ENCODE data around the gene KRTAP10-6. TPM values are rescaled to one million over a fixed set of nuclear protein-coding genes. Genes with fewer than 3 reads are reported as not detected.

Gene KRTAP10-6
- total RNA-seq, 2 donors from 2014 or later: not detected

GRCh38 chr21:44549525-44550211, 42.6 kb downstream of the KRTAP10-6 start:
- Mint-ChIP-seq H3K4me3 (no peak overlapping the region), H3K27ac (no peak overlapping the region), H3K36me3 (ENCODE audit: low read depth) (peaks cover 5% of the 10 kb centered on the region), H3K27me3 (no peaks in the 10 kb centered on the region), H3K4me1 (peaks cover 11% of the 10 kb centered on the region)
- peaks cover 6% of the 10 kb centered on the region for H3K9me3 ChIP-seq (ENCODE audit: control insufficient read depth, low read length, poor library complexity, severe bottlenecking)
- ATAC-seq (no peak), DNase-seq (no peak)

- no peak overlapping the region for H3K27ac Mint-ChIP-seq
Observed at GRCh38 chr21:44548922-44549321, 43.4 kb downstream of the KRTAP10-6 start.

GRCh38 chr21:44548381-44548780, 43.9 kb downstream of the KRTAP10-6 start:
- H3K27me3 Mint-ChIP-seq: no peaks in the 10 kb centered on the region
- no peak overlapping the region for H3K4me3 Mint-ChIP-seq
- DNase-seq: no peak
- H3K4me1 Mint-ChIP-seq: peaks cover 11% of the 10 kb centered on the region
- no peak overlapping the region for H3K27ac Mint-ChIP-seq
- H3K36me3 Mint-ChIP-seq (ENCODE audit: low read depth): peaks cover 5% of the 10 kb centered on the region
- peaks cover 6% of the 10 kb centered on the region for H3K9me3 ChIP-seq (ENCODE audit: control insufficient read depth, low read length, poor library complexity, severe bottlenecking)
- ATAC-seq: no peak

More at GRCh38 chr21:44548922-44549321, 43.4 kb downstream of the KRTAP10-6 start:
- Mint-ChIP-seq H3K36me3 (ENCODE audit: low read depth) (peaks cover 5% of the 10 kb centered on the region), H3K4me1 (peaks cover 11% of the 10 kb centered on the region), H3K27me3 (no peaks in the 10 kb centered on the region), H3K4me3 (peak overlapping the region; percentile 4)
- no peak for DNase-seq
- ATAC-seq: no peak
- peaks cover 6% of the 10 kb centered on the region for H3K9me3 ChIP-seq (ENCODE audit: control insufficient read depth, low read length, poor library complexity, severe bottlenecking)

GRCh38 chr21:44547656-44548331, 44.5 kb downstream of the KRTAP10-6 start:
- H3K9me3 ChIP-seq (ENCODE audit: control insufficient read depth, low read length, poor library complexity, severe bottlenecking): peaks cover 6% of the 10 kb centered on the region
- ATAC-seq (peak; percentile 76), DNase-seq (no peak)
- H3K27ac Mint-ChIP-seq: peak overlapping the region; percentile 6
- peaks cover 11% of the 10 kb centered on the region for H3K4me1 Mint-ChIP-seq
- no peaks in the 10 kb centered on the region for H3K27me3 Mint-ChIP-seq
- peaks cover 5% of the 10 kb centered on the region for H3K36me3 Mint-ChIP-seq (ENCODE audit: low read depth)
- peak overlapping the region; percentile 79 for H3K4me3 Mint-ChIP-seq

GRCh38 chr21:44544566-44544965, 47.7 kb downstream of the KRTAP10-6 start:
- DNase-seq: no peak
- peaks cover 6% of the 10 kb centered on the region for H3K9me3 ChIP-seq (ENCODE audit: control insufficient read depth, low read length, poor library complexity, severe bottlenecking)
- Mint-ChIP-seq H3K4me3 (no peak overlapping the region), H3K36me3 (ENCODE audit: low read depth) (peaks cover 4% of the 10 kb centered on the region), H3K4me1 (peaks cover 11% of the 10 kb centered on the region), H3K27me3 (no peaks in the 10 kb centered on the region), H3K27ac (no peak overlapping the region)
- no peak for ATAC-seq

GRCh38 chr21:44542716-44543115, 49.6 kb downstream of the KRTAP10-6 start:
- Mint-ChIP-seq H3K4me1 (peaks cover 4% of the 10 kb centered on the region), H3K36me3 (ENCODE audit: low read depth) (peaks cover 2% of the 10 kb centered on the region), H3K4me3 (no peak overlapping the region), H3K27me3 (no peaks in the 10 kb centered on the region), H3K27ac (no peak overlapping the region)
- ATAC-seq (no peak), DNase-seq (no peak)
- peaks cover 6% of the 10 kb centered on the region for H3K9me3 ChIP-seq (ENCODE audit: control insufficient read depth, low read length, poor library complexity, severe bottlenecking)

Other genes with a start within 250 kb of the KRTAP10-6 start
- 10 to 100 TPM in 1 of 2 donors, 1 to 10 TPM in 1; 2.7 to 26.1 TPM for gene TRPM2, start 238.9 kb downstream of the KRTAP10-6 start, total RNA-seq
- 1 to 10 TPM in 1 of 2 donors, under 1 TPM in 1; 0.85 to 1.0 TPM for gene LRRC3, start 137.0 kb downstream of the KRTAP10-6 start, total RNA-seq
- not detected for gene KRTAP10-1, start 52.3 kb downstream of the KRTAP10-6 start, total RNA-seq
- gene KRTAP10-2, start 41.0 kb downstream of the KRTAP10-6 start, total RNA-seq: not detected
- gene KRTAP10-3, start 33.7 kb downstream of the KRTAP10-6 start, total RNA-seq: not detected
- not detected for gene KRTAP10-4, start 18.8 kb downstream of the KRTAP10-6 start, total RNA-seq
- gene KRTAP10-5, start 11.9 kb downstream of the KRTAP10-6 start, total RNA-seq: not detected
- not detected for gene KRTAP10-7, start 8.1 kb upstream of the KRTAP10-6 start, total RNA-seq
- gene KRTAP10-8, start 19.6 kb upstream of the KRTAP10-6 start, total RNA-seq: not detected
- not detected for gene KRTAP10-9, start 34.6 kb upstream of the KRTAP10-6 start, total RNA-seq
- not detected for gene KRTAP10-10, start 44.9 kb upstream of the KRTAP10-6 start, total RNA-seq
- not detected for gene KRTAP10-11, start 53.9 kb upstream of the KRTAP10-6 start, total RNA-seq
- not detected for gene KRTAP12-4, start 62.2 kb upstream of the KRTAP10-6 start, total RNA-seq
- gene KRTAP12-3, start 65.4 kb upstream of the KRTAP10-6 start, total RNA-seq: not detected
- gene KRTAP12-2, start 74.4 kb upstream of the KRTAP10-6 start, total RNA-seq: not detected
- not detected for gene KRTAP12-1, start 89.7 kb upstream of the KRTAP10-6 start, total RNA-seq
- not detected for gene KRTAP10-12, start 104.7 kb upstream of the KRTAP10-6 start, total RNA-seq
- gene TSPEAR, start 119.1 kb upstream of the KRTAP10-6 start, total RNA-seq: not detected
- gene UBE2G2, start 209.3 kb upstream of the KRTAP10-6 start, total RNA-seq: 100 to 1,000 TPM; 124 TPM
- gene SUMO3, start 225.6 kb upstream of the KRTAP10-6 start, total RNA-seq: 10 to 100 TPM; 62.1 to 73.4 TPM